ENCODE data around the gene AMOT. TPM values are rescaled to one million over a fixed set of nuclear protein-coding genes. Genes with fewer than 3 reads are reported as not detected.

The AMOT gene
- total RNA-seq, 4 donors from 2014 or later: 6.1 to 26.0 (median 10.4) TPM

DNA sequence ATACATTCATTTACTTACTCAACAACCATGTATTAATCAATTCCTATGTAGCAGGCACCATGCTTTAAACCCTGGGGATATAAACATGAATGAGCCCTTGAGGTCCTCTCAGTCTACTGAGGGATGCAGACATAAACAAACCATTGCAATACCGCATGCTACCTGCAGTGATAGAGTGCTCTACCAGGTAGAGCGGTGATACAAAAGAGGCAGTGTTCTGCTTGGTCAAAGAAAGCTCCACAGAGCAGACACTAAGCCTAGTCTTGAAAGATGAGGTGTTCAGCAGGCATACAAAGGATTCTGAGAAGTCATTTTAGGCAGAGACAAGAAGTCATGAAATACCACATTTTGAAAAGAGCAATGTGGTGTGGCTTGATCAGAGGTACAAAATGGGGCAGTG is 26.9 kb upstream of the AMOT start:
- TF ChIP-seq, protein P1, sequence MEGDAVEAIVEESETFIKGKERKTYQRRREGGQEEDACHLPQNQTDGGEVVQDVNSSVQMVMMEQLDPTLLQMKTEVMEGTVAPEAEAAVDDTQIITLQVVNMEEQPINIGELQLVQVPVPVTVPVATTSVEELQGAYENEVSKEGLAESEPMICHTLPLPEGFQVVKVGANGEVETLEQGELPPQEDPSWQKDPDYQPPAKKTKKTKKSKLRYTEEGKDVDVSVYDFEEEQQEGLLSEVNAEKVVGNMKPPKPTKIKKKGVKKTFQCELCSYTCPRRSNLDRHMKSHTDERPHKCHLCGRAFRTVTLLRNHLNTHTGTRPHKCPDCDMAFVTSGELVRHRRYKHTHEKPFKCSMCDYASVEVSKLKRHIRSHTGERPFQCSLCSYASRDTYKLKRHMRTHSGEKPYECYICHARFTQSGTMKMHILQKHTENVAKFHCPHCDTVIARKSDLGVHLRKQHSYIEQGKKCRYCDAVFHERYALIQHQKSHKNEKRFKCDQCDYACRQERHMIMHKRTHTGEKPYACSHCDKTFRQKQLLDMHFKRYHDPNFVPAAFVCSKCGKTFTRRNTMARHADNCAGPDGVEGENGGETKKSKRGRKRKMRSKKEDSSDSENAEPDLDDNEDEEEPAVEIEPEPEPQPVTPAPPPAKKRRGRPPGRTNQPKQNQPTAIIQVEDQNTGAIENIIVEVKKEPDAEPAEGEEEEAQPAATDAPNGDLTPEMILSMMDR (IDR thresholded peaks at IDR 0.05; ENCODE audit: low read depth): no peak

- TF ChIP-seq, protein P1 (IDR thresholded peaks at IDR 0.05; ENCODE audit: low read depth): no peak
Observed at GRCh38 chrX:112866175-112866574, 25.5 kb upstream of the AMOT start.

- TF ChIP-seq, protein P1 (IDR thresholded peaks at IDR 0.05; ENCODE audit: low read depth): no peak
Observed at GRCh38 chrX:112865464-112866025, 24.9 kb upstream of the AMOT start.

DNA sequence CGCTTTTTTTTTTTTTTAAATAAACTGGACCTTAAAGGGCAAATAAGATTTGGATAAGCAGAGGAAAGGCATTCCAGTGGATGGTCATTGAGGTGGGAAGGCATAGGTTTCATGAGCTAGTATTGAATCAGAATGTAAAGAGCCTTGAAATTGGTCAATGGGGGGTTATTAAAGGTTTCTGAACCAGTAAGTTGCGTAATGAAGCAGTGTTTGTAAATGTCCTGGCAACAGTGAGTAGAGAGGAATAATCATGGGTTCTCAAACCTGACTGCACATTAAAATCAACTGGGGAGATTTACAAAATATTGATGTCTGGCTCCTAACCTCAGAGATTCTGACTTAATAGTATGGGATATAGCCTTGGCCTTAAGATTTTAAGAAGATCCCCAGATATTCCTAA is 23.2 kb upstream of the AMOT start:
- TF ChIP-seq, protein P1 (IDR thresholded peaks at IDR 0.05; ENCODE audit: low read depth): no peak

GRCh38 chrX:112857478-112857878 is 16.8 kb upstream of the AMOT start:
- TF ChIP-seq, protein P1 (IDR thresholded peaks at IDR 0.05; ENCODE audit: low read depth): no peak

DNA sequence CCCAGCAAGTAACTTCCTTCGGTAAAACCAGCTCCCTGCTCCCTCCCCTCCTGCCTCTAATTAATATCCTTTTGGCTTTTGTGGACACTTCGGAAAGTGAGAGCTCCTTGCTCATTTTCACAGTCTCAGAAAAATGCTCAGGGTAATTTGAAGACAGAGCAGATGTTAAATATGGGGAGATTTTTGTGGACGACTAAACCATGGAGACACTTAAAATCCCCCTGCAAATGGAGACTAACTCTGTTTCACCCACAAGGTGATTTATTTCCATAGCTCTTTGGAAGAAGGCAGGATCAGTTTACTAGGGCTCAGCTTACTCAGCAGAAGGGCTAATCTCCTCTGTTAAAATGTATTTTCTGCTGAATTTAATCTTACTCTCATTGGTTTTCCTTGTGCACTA is 12.2 kb upstream of the AMOT start:
- TF ChIP-seq, protein P1 (IDR thresholded peaks at IDR 0.05; ENCODE audit: low read depth): no peak

GRCh38 chrX:112851806-112852205 is 11.2 kb upstream of the AMOT start:
- TF ChIP-seq, protein P1 (IDR thresholded peaks at IDR 0.05; ENCODE audit: low read depth): no peak

Data from subcutaneous adipose tissue (tissue), 4 donors.